ENCODE data around the gene RNF144A.

The RNF144A gene

GRCh38 chr2:6948677-6949351 is 31.6 kb downstream of the RNF144A start:
- 96% methylated on average over 6 of the region's 6 CpGs for WGBS
- no peak overlapping the region for H3K4me3 ChIP-seq (ENCODE audit: low read length)
- no peaks in the 10 kb centered on the region for H3K36me3 ChIP-seq (ENCODE audit: insufficient read depth, low read length)
- no peak overlapping the region for H3K9ac ChIP-seq (ENCODE audit: low read depth, low read length)
- no peaks in the 10 kb centered on the region; the same call in 1 of the 2 replicates for H3K4me1 ChIP-seq (ENCODE audit: insufficient read depth, low read length)
- H3K27ac ChIP-seq (ENCODE audit: low read depth, low read length): no peak overlapping the region
- no peaks in the 10 kb centered on the region for H3K9me3 ChIP-seq (ENCODE audit: insufficient read depth, low read depth, low read length)
- no peaks in the 10 kb centered on the region for H3K27me3 ChIP-seq (ENCODE audit: insufficient read depth, low read length)

GRCh38 chr2:6951046-6951445 is 33.8 kb downstream of the RNF144A start:
- WGBS: 100% methylated on average over 1 of the region's 1 CpG
- H3K27me3 ChIP-seq (ENCODE audit: insufficient read depth, low read length): no peaks in the 10 kb centered on the region
- H3K36me3 ChIP-seq (ENCODE audit: insufficient read depth, low read length): no peaks in the 10 kb centered on the region
- H3K9ac ChIP-seq (ENCODE audit: low read depth, low read length): no peak overlapping the region
- no peaks in the 10 kb centered on the region for H3K9me3 ChIP-seq (ENCODE audit: insufficient read depth, low read depth, low read length)
- no peaks in the 10 kb centered on the region for H3K4me1 ChIP-seq (ENCODE audit: insufficient read depth, low read length)
- no peak overlapping the region for H3K4me3 ChIP-seq (ENCODE audit: low read length)
- no peak overlapping the region for H3K27ac ChIP-seq (ENCODE audit: low read depth, low read length)

DNA sequence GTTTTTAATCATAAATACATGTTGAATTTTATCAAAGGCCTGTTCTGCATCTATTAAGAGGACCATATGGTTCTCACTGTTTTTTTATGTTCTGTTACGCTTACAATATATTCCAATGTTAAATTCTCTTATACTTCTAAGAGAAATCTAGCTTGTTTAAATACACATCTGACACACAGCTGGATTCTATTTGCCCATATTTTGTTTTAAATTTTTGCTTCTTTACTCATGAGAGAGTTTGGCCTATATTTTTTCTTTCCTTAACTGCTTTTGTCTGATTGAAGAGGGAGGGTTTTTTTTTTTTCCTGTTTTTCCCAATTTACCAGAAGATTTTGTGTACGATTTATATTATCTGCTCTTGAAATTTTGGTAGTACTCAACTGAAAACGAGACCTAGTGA is 34.9 kb downstream of the RNF144A start:
- Histone ChIP-seq H3K27me3 (ENCODE audit: insufficient read depth, low read length) (no peaks in the 10 kb centered on the region), H3K27ac (ENCODE audit: low read depth, low read length) (no peak overlapping the region), H3K9me3 (ENCODE audit: insufficient read depth, low read depth, low read length) (no peaks in the 10 kb centered on the region), H3K36me3 (ENCODE audit: insufficient read depth, low read length) (no peaks in the 10 kb centered on the region), H3K9ac (ENCODE audit: low read depth, low read length) (no peak overlapping the region), H3K4me3 (ENCODE audit: low read length) (no peak overlapping the region), H3K4me1 (ENCODE audit: insufficient read depth, low read length) (no peaks in the 10 kb centered on the region)
- 95% methylated on average over 2 of the region's 3 CpGs for WGBS

- Histone ChIP-seq H3K27ac (ENCODE audit: low read depth, low read length) (no peak overlapping the region), H3K9me3 (ENCODE audit: insufficient read depth, low read depth, low read length) (no peaks in the 10 kb centered on the region), H3K9ac (ENCODE audit: low read depth, low read length) (no peak overlapping the region), H3K4me3 (ENCODE audit: low read length) (no peak overlapping the region), H3K4me1 (ENCODE audit: insufficient read depth, low read length) (no peaks in the 10 kb centered on the region), H3K27me3 (ENCODE audit: insufficient read depth, low read length) (no peaks in the 10 kb centered on the region), H3K36me3 (ENCODE audit: insufficient read depth, low read length) (no peaks in the 10 kb centered on the region)
- 94% methylated on average over 2 of the region's 4 CpGs for WGBS
Measured at GRCh38 chr2:6954586-6954985, 37.4 kb downstream of the RNF144A start.

DNA sequence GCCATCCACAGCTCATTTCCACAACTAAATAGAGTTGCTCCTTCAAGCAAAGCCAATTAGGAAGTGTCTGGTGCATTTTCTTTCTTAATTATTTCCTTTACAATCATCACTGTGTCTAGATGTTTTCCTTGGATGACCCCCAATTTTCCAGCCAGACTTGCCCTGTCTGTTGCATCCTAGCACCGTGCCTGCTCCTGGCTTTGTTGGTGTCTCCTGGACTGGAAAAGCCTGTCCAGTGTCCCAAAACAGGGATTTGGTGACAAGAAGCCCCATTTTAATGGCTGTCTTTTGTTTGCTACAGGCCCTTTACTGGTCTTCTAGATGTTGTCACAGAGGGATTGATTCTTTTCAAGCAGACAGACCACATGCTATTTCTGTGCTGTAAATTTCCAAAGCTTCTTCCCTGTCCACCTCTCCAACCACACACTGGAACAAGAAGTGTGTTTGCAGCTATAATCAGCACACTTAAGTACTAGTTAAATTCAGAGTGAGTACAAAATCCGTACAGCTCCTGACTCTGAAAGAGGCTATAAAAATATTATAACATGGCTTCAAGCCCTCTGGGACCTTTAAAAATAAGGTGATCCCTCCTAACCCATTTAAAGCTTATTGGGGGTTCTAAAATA is 38.4 kb downstream of the RNF144A start:
- H3K4me3 ChIP-seq (ENCODE audit: low read length): no peak overlapping the region
- H3K9ac ChIP-seq (ENCODE audit: low read depth, low read length): no peak overlapping the region
- H3K4me1 ChIP-seq (ENCODE audit: insufficient read depth, low read length): no peaks in the 10 kb centered on the region
- no peaks in the 10 kb centered on the region for H3K36me3 ChIP-seq (ENCODE audit: insufficient read depth, low read length)
- 87% methylated on average over 2 of the region's 2 CpGs for WGBS
- H3K27me3 ChIP-seq (ENCODE audit: insufficient read depth, low read length): no peaks in the 10 kb centered on the region
- no peaks in the 10 kb centered on the region for H3K9me3 ChIP-seq (ENCODE audit: insufficient read depth, low read depth, low read length)
- no peak overlapping the region for H3K27ac ChIP-seq (ENCODE audit: low read depth, low read length)

- Histone ChIP-seq H3K36me3 (ENCODE audit: insufficient read depth, low read length) (no peaks in the 10 kb centered on the region), H3K4me3 (ENCODE audit: low read length) (no peak overlapping the region), H3K27ac (ENCODE audit: low read depth, low read length) (no peak overlapping the region), H3K4me1 (ENCODE audit: insufficient read depth, low read length) (no peaks in the 10 kb centered on the region), H3K27me3 (ENCODE audit: insufficient read depth, low read length) (no peaks in the 10 kb centered on the region), H3K9ac (ENCODE audit: low read depth, low read length) (no peak overlapping the region), H3K9me3 (ENCODE audit: insufficient read depth, low read depth, low read length) (no peaks in the 10 kb centered on the region)
- WGBS: 92% methylated on average over 3 of the region's 3 CpGs
Measured at GRCh38 chr2:6956566-6956965, 39.4 kb downstream of the RNF144A start.

DNA sequence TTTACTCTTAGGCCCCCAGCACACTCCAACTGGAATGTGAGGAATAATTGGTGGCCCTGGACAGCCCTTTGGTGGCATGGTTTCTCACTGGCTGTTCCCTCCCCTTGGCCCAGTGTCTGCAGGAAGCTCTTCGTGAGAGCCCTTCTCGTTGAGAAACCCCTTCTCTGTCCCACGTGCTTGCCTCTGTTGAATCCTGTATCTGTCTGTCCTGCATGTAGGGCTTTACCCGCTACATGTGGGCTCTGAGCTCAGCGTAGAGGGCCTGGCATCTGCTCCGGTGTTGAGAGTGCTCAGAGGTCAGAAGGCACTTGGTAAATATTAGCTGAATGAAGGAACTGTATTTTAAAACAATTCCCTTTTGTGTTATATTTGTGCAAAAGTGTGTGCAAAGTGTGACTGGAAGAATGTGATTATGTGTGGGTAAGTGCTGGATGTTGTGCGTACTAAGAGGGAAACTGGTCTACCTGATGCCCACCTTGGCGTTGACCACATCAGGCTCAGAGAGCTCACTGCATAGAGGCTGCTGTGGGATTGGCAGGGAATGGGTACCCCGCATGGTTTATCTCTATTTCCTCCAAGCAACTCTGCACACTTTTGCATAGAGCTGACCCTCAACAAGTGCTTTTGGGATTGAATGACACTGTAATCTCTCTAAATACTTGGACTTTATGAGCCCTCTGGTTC is 40.0 kb downstream of the RNF144A start:
- no peak overlapping the region for H3K4me3 ChIP-seq (ENCODE audit: low read length)
- H3K36me3 ChIP-seq (ENCODE audit: insufficient read depth, low read length): no peaks in the 10 kb centered on the region
- no peaks in the 10 kb centered on the region for H3K9me3 ChIP-seq (ENCODE audit: insufficient read depth, low read depth, low read length)
- H3K4me1 ChIP-seq (ENCODE audit: insufficient read depth, low read length): no peaks in the 10 kb centered on the region
- H3K27ac ChIP-seq (ENCODE audit: low read depth, low read length): no peak overlapping the region
- WGBS: 95% methylated on average over 9 of the region's 9 CpGs
- H3K27me3 ChIP-seq (ENCODE audit: insufficient read depth, low read length): no peaks in the 10 kb centered on the region
- no peak overlapping the region for H3K9ac ChIP-seq (ENCODE audit: low read depth, low read length)

GRCh38 chr2:6957910-6958615 is 40.9 kb downstream of the RNF144A start:
- no peaks in the 10 kb centered on the region for H3K4me1 ChIP-seq (ENCODE audit: insufficient read depth, low read length)
- 93% methylated on average over 15 of the region's 15 CpGs for WGBS
- H3K4me3 ChIP-seq (ENCODE audit: low read length): no peak overlapping the region
- no peak overlapping the region for H3K27ac ChIP-seq (ENCODE audit: low read depth, low read length)
- no peak overlapping the region for H3K9ac ChIP-seq (ENCODE audit: low read depth, low read length)
- H3K27me3 ChIP-seq (ENCODE audit: insufficient read depth, low read length): no peaks in the 10 kb centered on the region
- no peaks in the 10 kb centered on the region for H3K36me3 ChIP-seq (ENCODE audit: insufficient read depth, low read length)
- H3K9me3 ChIP-seq (ENCODE audit: insufficient read depth, low read depth, low read length): no peaks in the 10 kb centered on the region

DNA sequence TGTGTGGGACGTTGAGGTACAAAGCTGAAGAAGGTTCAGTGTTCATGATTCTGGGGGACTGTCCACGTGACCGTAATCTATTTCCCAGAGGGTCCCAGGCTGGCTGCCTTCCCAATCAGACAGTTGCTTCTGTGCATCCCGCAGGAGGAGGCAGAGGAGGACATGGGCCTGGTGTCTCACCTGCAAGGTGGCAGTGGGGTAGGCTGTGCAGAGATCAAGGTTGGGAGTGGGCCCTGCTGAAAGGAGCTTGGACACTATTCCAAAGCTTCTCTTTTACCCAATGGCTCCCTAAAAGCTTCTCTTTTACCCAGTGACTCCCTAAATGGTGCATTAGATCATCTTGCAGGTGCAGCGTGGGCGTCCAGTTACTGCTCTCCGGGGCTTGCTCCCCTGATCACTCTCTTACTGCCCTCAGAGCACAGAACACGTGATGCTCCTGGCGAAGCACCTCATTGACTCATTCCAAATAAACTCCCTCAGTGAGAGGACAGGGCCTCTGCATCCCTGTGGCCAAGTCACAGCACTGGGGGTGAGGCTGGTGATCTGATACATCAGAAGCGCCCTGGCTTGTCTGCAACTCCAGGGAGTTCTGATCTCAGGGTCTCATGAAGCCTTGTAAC is 41.5 kb downstream of the RNF144A start:
- H3K27me3 ChIP-seq (ENCODE audit: insufficient read depth, low read length): no peaks in the 10 kb centered on the region
- H3K9me3 ChIP-seq (ENCODE audit: insufficient read depth, low read depth, low read length): no peaks in the 10 kb centered on the region
- no peaks in the 10 kb centered on the region for H3K36me3 ChIP-seq (ENCODE audit: insufficient read depth, low read length)
- H3K9ac ChIP-seq (ENCODE audit: low read depth, low read length): no peak overlapping the region
- 94% methylated on average over 10 of the region's 10 CpGs for WGBS
- no peaks in the 10 kb centered on the region for H3K4me1 ChIP-seq (ENCODE audit: insufficient read depth, low read length)
- no peak overlapping the region for H3K4me3 ChIP-seq (ENCODE audit: low read length)
- no peak overlapping the region for H3K27ac ChIP-seq (ENCODE audit: low read depth, low read length)

DNA sequence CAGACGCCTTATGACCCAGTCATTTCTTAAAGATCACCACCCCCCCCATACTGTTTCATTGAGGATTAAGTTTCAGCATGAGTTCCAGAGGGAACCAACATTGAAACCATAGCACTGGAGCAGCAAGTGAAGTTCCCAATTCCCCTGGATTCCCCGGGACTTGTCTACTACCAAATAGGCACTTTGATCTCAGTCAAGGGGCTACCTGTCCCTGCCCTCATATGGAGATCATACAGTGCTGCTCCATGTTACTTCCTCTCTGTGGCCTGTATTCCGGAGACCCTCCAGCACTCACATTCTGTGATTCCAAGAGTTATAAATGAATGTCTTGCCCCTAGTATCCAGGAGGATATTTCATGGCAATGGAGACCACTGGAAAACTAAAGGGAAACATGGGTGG is 42.5 kb downstream of the RNF144A start:
- no peak overlapping the region for H3K9ac ChIP-seq (ENCODE audit: low read depth, low read length)
- 93% methylated on average over 3 of the region's 3 CpGs for WGBS
- no peaks in the 10 kb centered on the region for H3K9me3 ChIP-seq (ENCODE audit: insufficient read depth, low read depth, low read length)
- no peak overlapping the region for H3K27ac ChIP-seq (ENCODE audit: low read depth, low read length)
- no peaks in the 10 kb centered on the region for H3K27me3 ChIP-seq (ENCODE audit: insufficient read depth, low read length)
- H3K4me3 ChIP-seq (ENCODE audit: low read length): no peak overlapping the region
- H3K36me3 ChIP-seq (ENCODE audit: insufficient read depth, low read length): no peaks in the 10 kb centered on the region
- H3K4me1 ChIP-seq (ENCODE audit: insufficient read depth, low read length): no peaks in the 10 kb centered on the region

GRCh38 chr2:6960659-6961058 is 43.4 kb downstream of the RNF144A start:
- no peak overlapping the region for H3K27ac ChIP-seq (ENCODE audit: low read depth, low read length)
- H3K9ac ChIP-seq (ENCODE audit: low read depth, low read length): no peak overlapping the region
- no peaks in the 10 kb centered on the region for H3K4me1 ChIP-seq (ENCODE audit: insufficient read depth, low read length)
- WGBS: 89% methylated on average over 8 of the region's 8 CpGs
- H3K36me3 ChIP-seq (ENCODE audit: insufficient read depth, low read length): no peaks in the 10 kb centered on the region
- H3K4me3 ChIP-seq (ENCODE audit: low read length): no peak overlapping the region
- no peaks in the 10 kb centered on the region for H3K27me3 ChIP-seq (ENCODE audit: insufficient read depth, low read length)
- H3K9me3 ChIP-seq (ENCODE audit: insufficient read depth, low read depth, low read length): no peaks in the 10 kb centered on the region

All from HUES64 (cell line).